Measurements from ENCODE around the gene TRPV6.

Gene TRPV6

DNA sequence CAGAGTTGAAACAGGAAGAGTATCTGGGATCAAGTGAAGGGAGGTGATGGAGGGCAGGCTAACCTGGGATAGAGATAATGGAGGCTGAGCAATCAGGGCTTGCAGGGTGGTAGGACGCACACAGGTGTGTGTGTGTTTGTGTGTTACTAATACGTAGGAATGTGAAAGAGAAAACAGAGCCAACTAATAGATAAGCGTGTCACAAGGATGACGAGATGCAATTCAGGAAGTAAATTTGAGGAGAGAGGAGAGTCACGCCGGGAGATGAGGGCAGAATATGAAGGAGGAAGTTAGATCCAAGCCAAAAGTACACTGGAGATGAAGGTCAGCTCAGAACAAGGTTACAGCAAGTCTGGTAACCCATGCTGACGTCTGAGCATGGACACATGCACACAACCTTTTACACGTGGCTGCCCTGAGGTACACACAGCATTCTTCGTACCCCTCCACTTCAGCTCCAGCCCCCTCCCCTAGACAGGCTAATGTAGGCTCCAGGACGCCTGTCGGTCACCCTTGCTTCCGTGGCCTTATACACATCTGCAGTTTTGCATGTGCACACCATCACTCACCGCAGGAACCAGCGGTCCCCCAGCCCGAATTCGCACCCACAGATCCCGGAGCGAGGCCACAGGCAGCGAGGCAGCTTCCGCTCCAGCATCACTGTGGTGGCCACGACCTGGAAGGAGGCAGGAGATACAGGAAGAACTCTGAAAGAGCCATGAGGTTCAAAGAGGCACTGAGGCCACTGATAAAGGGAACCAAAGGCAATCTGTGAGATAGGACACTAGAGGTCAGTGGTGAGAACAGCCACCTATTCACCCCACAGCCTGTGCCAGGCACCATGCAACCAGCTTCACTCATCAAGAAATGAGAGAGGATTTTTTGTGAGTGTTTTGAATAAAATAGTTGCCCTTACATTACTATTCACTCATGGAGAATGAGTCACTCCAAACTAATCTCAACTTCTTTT is 23.7 kb upstream of the TRPV6 start:
- WGBS: 73% methylated on average over 21 of the region's 21 CpGs
- no peak for DNase-seq
- H2BK120ac ChIP-seq (ENCODE audit: low read depth, low read length): no peak overlapping the region

GRCh38 chr7:142908290-142908689 is 22.7 kb upstream of the TRPV6 start:
- DNase-seq: no peak
- 83% methylated on average over 11 of the region's 11 CpGs for WGBS
- Histone ChIP-seq H3K23ac (ENCODE audit: low read length in 2 of 2) (no peak overlapping the region), H3K4ac (ENCODE audit: low read depth in 1 of 2, low read length in 2 of 2) (no peak overlapping the region), H3K79me1 (replicated peaks; ENCODE audit: low read length, poor library complexity, severe bottlenecking) (no peaks in the 10 kb centered on the region), H2BK15ac (ENCODE audit: low read depth, poor library complexity, severe bottlenecking) (no peak overlapping the region), H2AFZ (ENCODE audit: low read depth, low read length) (no peak overlapping the region), H3K4me2 (ENCODE audit: low read length, poor library complexity, severe bottlenecking) (no peak overlapping the region), H3K9ac (ENCODE audit: low read length) (no peak overlapping the region), H3K14ac (ENCODE audit: low read length in 2 of 2) (no peak overlapping the region), H4K91ac (ENCODE audit: low read length) (no peak overlapping the region), H2AK5ac (ENCODE audit: low read length, severe bottlenecking) (no peak overlapping the region), H2BK12ac (ENCODE audit: low read length in 2 of 2) (no peak overlapping the region), H3K27ac (ENCODE audit: low read length, poor library complexity, severe bottlenecking) (no peak overlapping the region), H3K27me3 (ENCODE audit: control insufficient read depth in 1 of 2, insufficient read depth in 1 of 2, low read length in 2 of 2) (peaks cover 0 to 11% of the 10 kb centered on the region in 2 experiments), H2BK120ac (ENCODE audit: low read depth, low read length) (no peak overlapping the region), H3K4me3 (ENCODE audit: insufficient read depth in 1 of 2, low read depth in 1 of 2, low read length in 2 of 2) (no peak overlapping the region), H4K8ac (ENCODE audit: low read length) (no peak overlapping the region), H3K18ac (ENCODE audit: low read depth in 1 of 2, low read length in 2 of 2) (no peak overlapping the region), H3K9me3 (ENCODE audit: control insufficient read depth, low read length) (peaks cover 18% of the 10 kb centered on the region), H3K36me3 (ENCODE audit: control insufficient read depth in 1 of 2, insufficient read depth in 2 of 2, low read depth in 1 of 2, low read length in 2 of 2) (no peaks in the 10 kb centered on the region), H2BK5ac (ENCODE audit: low read depth, low read length, poor library complexity, severe bottlenecking) (no peak overlapping the region), H3K4me1 (ENCODE audit: control insufficient read depth, insufficient read depth, low read depth, low read length) (no peaks in the 10 kb centered on the region)

More for the DNA sequence above, 23.7 kb upstream of the TRPV6 start:
- Histone ChIP-seq H3K4me1 (ENCODE audit: control insufficient read depth, insufficient read depth, low read depth, low read length) (no peaks in the 10 kb centered on the region), H3K27ac (ENCODE audit: low read length, poor library complexity, severe bottlenecking) (no peak overlapping the region), H3K9ac (ENCODE audit: low read length) (no peak overlapping the region), H4K8ac (ENCODE audit: low read length) (no peak overlapping the region), H3K4me3 (ENCODE audit: insufficient read depth in 1 of 2, low read depth in 1 of 2, low read length in 2 of 2) (no peak overlapping the region), H3K79me1 (replicated peaks; ENCODE audit: low read length, poor library complexity, severe bottlenecking) (no peaks in the 10 kb centered on the region), H3K18ac (ENCODE audit: low read depth in 1 of 2, low read length in 2 of 2) (no peak overlapping the region), H2BK5ac (ENCODE audit: low read depth, low read length, poor library complexity, severe bottlenecking) (no peak overlapping the region), H3K4me2 (ENCODE audit: low read length, poor library complexity, severe bottlenecking) (no peak overlapping the region), H3K27me3 (ENCODE audit: control insufficient read depth in 1 of 2, insufficient read depth in 1 of 2, low read length in 2 of 2) (peaks cover 0 to 11% of the 10 kb centered on the region in 2 experiments), H3K14ac (ENCODE audit: low read length in 2 of 2) (no peak overlapping the region), H2BK15ac (ENCODE audit: low read depth, poor library complexity, severe bottlenecking) (no peak overlapping the region), H3K36me3 (ENCODE audit: control insufficient read depth in 1 of 2, insufficient read depth in 2 of 2, low read depth in 1 of 2, low read length in 2 of 2) (no peaks in the 10 kb centered on the region), H2AFZ (ENCODE audit: low read depth, low read length) (no peak overlapping the region), H2BK12ac (ENCODE audit: low read length in 2 of 2) (no peak overlapping the region), H3K9me3 (ENCODE audit: control insufficient read depth, low read length) (peaks cover 17% of the 10 kb centered on the region), H3K23ac (ENCODE audit: low read length in 2 of 2) (no peak overlapping the region), H4K91ac (ENCODE audit: low read length) (no peak overlapping the region), H3K4ac (ENCODE audit: low read depth in 1 of 2, low read length in 2 of 2) (no peak overlapping the region), H2AK5ac (ENCODE audit: low read length, severe bottlenecking) (no peak overlapping the region)

DNA sequence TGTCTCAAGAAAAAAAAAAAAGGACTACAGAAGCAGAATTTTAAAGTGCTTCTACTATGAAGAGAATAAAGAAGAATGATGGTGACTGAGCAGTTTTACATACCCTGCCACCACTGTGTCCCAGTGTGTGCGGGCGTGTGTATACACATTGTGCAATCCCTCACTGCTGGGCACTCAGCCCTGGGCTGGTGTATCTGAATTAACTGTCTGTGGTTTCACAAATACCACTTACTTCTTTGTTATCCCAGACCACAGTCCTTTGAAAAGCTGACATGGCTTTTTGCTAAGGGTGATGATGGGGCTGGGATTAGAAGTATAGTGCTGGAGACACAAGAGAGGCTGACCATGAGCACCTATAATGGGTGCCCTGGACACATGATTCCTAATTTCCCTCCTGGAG is 21.1 kb upstream of the TRPV6 start:
- H3K14ac ChIP-seq (ENCODE audit: low read length in 2 of 2): no peak overlapping the region
- WGBS: 100% methylated on average over 1 of the region's 2 CpGs

DNA sequence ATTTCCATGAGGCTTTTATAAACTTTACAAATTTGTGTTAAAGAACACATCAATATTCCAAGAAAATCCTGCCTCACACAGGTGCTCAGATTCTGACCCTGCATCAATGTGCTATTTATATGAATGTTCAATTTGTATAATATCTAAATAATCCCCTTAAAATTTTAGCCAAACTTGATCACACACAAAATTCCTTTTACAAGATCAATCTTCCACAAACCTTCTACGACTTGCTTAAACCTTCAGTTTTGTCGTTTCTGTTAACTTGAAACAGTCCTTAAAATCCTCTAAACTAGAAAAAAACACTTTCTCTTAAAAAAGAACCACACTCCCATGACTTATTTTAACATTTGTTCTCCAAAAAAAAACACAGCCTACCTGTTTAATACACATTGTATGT is 20.2 kb upstream of the TRPV6 start:
- Histone ChIP-seq H4K91ac (ENCODE audit: low read length) (no peak overlapping the region), H4K8ac (ENCODE audit: low read length) (no peak overlapping the region), H3K4me1 (ENCODE audit: control insufficient read depth, insufficient read depth, low read depth, low read length) (no peaks in the 10 kb centered on the region), H3K14ac (ENCODE audit: low read length in 2 of 2) (no peak overlapping the region), H3K9ac (ENCODE audit: low read length) (no peak overlapping the region), H3K23ac (ENCODE audit: low read length in 2 of 2) (no peak overlapping the region), H3K36me3 (ENCODE audit: control insufficient read depth in 1 of 2, insufficient read depth in 2 of 2, low read depth in 1 of 2, low read length in 2 of 2) (no peaks in the 10 kb centered on the region), H2AK5ac (ENCODE audit: low read length, severe bottlenecking) (no peak overlapping the region), H3K18ac (ENCODE audit: low read depth in 1 of 2, low read length in 2 of 2) (no peak overlapping the region), H3K4me2 (ENCODE audit: low read length, poor library complexity, severe bottlenecking) (no peak overlapping the region), H3K4me3 (ENCODE audit: insufficient read depth in 1 of 2, low read depth in 1 of 2, low read length in 2 of 2) (no peak overlapping the region), H2BK5ac (ENCODE audit: low read depth, low read length, poor library complexity, severe bottlenecking) (no peak overlapping the region), H3K9me3 (ENCODE audit: control insufficient read depth, low read length) (peaks cover 18% of the 10 kb centered on the region), H3K27me3 (ENCODE audit: control insufficient read depth in 1 of 2, insufficient read depth in 1 of 2, low read length in 2 of 2) (peaks cover 0 to 4% of the 10 kb centered on the region in 2 experiments), H3K4ac (ENCODE audit: low read depth in 1 of 2, low read length in 2 of 2) (no peak overlapping the region), H2AFZ (ENCODE audit: low read depth, low read length) (no peak overlapping the region), H3K79me1 (replicated peaks; ENCODE audit: low read length, poor library complexity, severe bottlenecking) (no peaks in the 10 kb centered on the region), H3K27ac (ENCODE audit: low read length, poor library complexity, severe bottlenecking) (no peak overlapping the region), H2BK120ac (ENCODE audit: low read depth, low read length) (no peak overlapping the region), H2BK12ac (ENCODE audit: low read length in 2 of 2) (no peak overlapping the region), H2BK15ac (ENCODE audit: low read depth, poor library complexity, severe bottlenecking) (no peak overlapping the region)
- 74% methylated on average over 2 of the region's 2 CpGs for WGBS
- no peak for DNase-seq

More for the DNA sequence above, 21.1 kb upstream of the TRPV6 start:
- no peak overlapping the region for H2BK120ac ChIP-seq (ENCODE audit: low read depth, low read length)
- no peak overlapping the region for H3K4me2 ChIP-seq (ENCODE audit: low read length, poor library complexity, severe bottlenecking)
- H3K9ac ChIP-seq (ENCODE audit: low read length): no peak overlapping the region
- no peaks in the 10 kb centered on the region for H3K79me1 ChIP-seq (replicated peaks; ENCODE audit: low read length, poor library complexity, severe bottlenecking)
- no peak overlapping the region for H3K23ac ChIP-seq (ENCODE audit: low read length in 2 of 2)
- H3K4ac ChIP-seq (ENCODE audit: low read depth in 1 of 2, low read length in 2 of 2): no peak overlapping the region
- peaks cover 18% of the 10 kb centered on the region for H3K9me3 ChIP-seq (ENCODE audit: control insufficient read depth, low read length)
- no peak overlapping the region for H2AFZ ChIP-seq (ENCODE audit: low read depth, low read length)
- no peaks in the 10 kb centered on the region for H3K4me1 ChIP-seq (ENCODE audit: control insufficient read depth, insufficient read depth, low read depth, low read length)
- H4K91ac ChIP-seq (ENCODE audit: low read length): no peak overlapping the region
- H3K36me3 ChIP-seq (ENCODE audit: control insufficient read depth in 1 of 2, insufficient read depth in 2 of 2, low read depth in 1 of 2, low read length in 2 of 2): no peaks in the 10 kb centered on the region
- H3K27me3 ChIP-seq (ENCODE audit: control insufficient read depth in 1 of 2, insufficient read depth in 1 of 2, low read length in 2 of 2): peaks cover 0 to 8% of the 10 kb centered on the region in 2 experiments
- no peak overlapping the region for H3K18ac ChIP-seq (ENCODE audit: low read depth in 1 of 2, low read length in 2 of 2)
- H2BK15ac ChIP-seq (ENCODE audit: low read depth, poor library complexity, severe bottlenecking): no peak overlapping the region
- H4K8ac ChIP-seq (ENCODE audit: low read length): no peak overlapping the region
- no peak overlapping the region for H2AK5ac ChIP-seq (ENCODE audit: low read length, severe bottlenecking)
- DNase-seq: no peak
- H3K4me3 ChIP-seq (ENCODE audit: insufficient read depth in 1 of 2, low read depth in 1 of 2, low read length in 2 of 2): no peak overlapping the region
- no peak overlapping the region for H2BK12ac ChIP-seq (ENCODE audit: low read length in 2 of 2)
- H3K27ac ChIP-seq (ENCODE audit: low read length, poor library complexity, severe bottlenecking): no peak overlapping the region
- no peak overlapping the region for H2BK5ac ChIP-seq (ENCODE audit: low read depth, low read length, poor library complexity, severe bottlenecking)
